Esophagus muscularis mucosa (tissue), 4 donors: ENCODE data around the gene EGFL7. TPM values are rescaled to one million over a fixed set of nuclear protein-coding genes. Genes with fewer than 3 reads are reported as not detected.
"Not testable (repeated sequence)": the region's sequence is repeated elsewhere in the genome, so short reads cannot be mapped to it uniquely, and the experiment has no call there.

Experiments
- DNase-seq: peaks from one replicate; pipeline ENCODE4 v3.0.0-alpha.2; 2017; ENCODE audit errors: extremely low spot score
- H3K27ac ChIP-seq, 4 donors: fragments of 200-600 bp; sonication (generic); replicated peaks in 1 of 4; 1 replicate in 3 of 4; 2 replicates in 1 of 4; pipeline ENCODE4 v1.5.1; 2016 to 2019; ENCODE audit warnings: mild to moderate bottlenecking in 1 of 4
- H3K27me3 ChIP-seq, 4 donors: fragments of 200-600 bp; sonication (generic); one replicate each; pipeline versions ENCODE4 v1.5.1 to v1.6.0; 2016 to 2019
- H3K36me3 ChIP-seq, 4 donors: fragments of 200-600 bp; sonication (generic); one replicate each; pipeline ENCODE4 v1.5.1; 2016 to 2019
- H3K4me1 ChIP-seq, 4 donors: fragments of 200-600 bp; sonication (generic); one replicate each; pipeline ENCODE4 v1.5.1; 2016 to 2019
- H3K4me3 ChIP-seq, 4 donors: fragments of 200-600 bp; sonication (generic); 1 replicate in 2 of 4; 2 replicates in 2 of 4; pipeline ENCODE4 v1.5.1; 2016 to 2019; ENCODE audit warnings: mild to moderate bottlenecking in 4 of 4, moderate library complexity in 1 of 4
- H3K9me3 ChIP-seq, 4 donors: fragments of 200-600 bp; sonication (generic); 1 replicate in 3 of 4; 2 replicates in 1 of 4; pipeline ENCODE4 v1.5.1; 2016 to 2019
- EP300 ChIP-seq: sonication (generic); formaldehyde crosslinking; IDR thresholded peaks from one replicate; pipeline ENCODE4 v1.6.1; 2017; ENCODE audit warnings: antibody characterized with exemption
- POLR2A ChIP-seq: fragments of 450-650 bp; IDR thresholded peaks from one replicate; pipeline ENCODE4 v1.6.1; 2017; ENCODE audit warnings: antibody characterized with exemption, moderate library complexity, mild to moderate bottlenecking, low read depth
- POLR2AphosphoS5 ChIP-seq, 2 donors: sonication (generic); formaldehyde crosslinking; IDR thresholded peaks; one replicate each; pipeline ENCODE4 v1.6.1; 2017; ENCODE audit warnings: antibody characterized with exemption in 2 of 2
- WGBS: methylation state at CpG from one replicate; pipeline ENCODE4 v1.1.5; 2018; 5-methylcytosine and 5-hydroxymethylcytosine counted together
- intact Hi-C: fragments of 100-400 bp; cut with DNase I; formaldehyde crosslinking; loops from one replicate; pipeline ENCODE4 v1.15.1; 2023
- total RNA-seq, 4 donors: library from RNA; depleted of rRNA; stranded (reverse); fragments of >200 nt; gene quantifications; one replicate each; pipeline versions ENCODE4 v1.1.0 to v1.2.1, GENCODE V29; 2016
- TF ChIP-seq, protein P1 (sequence below), 3 experiments: fragments of 200-600 bp in 2 of 3; fragments of 450-650 bp in 1 of 3; sonication (generic) in 2 of 3; IDR thresholded peaks; one replicate each; pipeline ENCODE4 v1.5.1; 2017 to 2019; ENCODE audit warnings: antibody characterized with exemption in 3 of 3, mild to moderate bottlenecking in 2 of 3, moderate library complexity in 1 of 3

Gene EGFL7
- total RNA-seq, 4 donors from 2014 or later = 33.2 to 134 (median 78.7) TPM

DNA sequence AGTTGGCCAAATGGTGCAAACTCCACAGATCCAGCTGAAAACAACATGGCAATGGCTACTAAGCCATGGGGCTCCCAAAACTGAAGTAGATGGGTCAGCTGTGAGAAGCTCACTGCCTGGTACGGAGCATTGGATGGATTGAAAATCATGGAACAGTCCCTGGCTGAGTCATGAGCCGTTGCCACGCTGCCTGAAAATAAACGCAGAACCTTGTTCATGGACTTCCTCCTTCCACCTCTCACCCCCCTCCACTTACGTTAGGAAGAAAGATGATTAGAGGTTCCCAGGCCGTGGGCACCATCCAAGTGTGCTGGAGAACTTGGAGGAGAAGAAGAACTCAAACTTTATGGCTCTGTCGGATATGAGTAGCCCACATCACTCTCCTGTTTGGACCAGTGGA is 42.8 kb downstream of the EGFL7 start:
- H3K36me3 ChIP-seq = no peaks in the 10 kb centered on the region
- intact Hi-C loops = no loop called here
- no peak for DNase-seq
- no peaks in the 10 kb centered on the region for H3K4me1 ChIP-seq
- H3K27ac ChIP-seq = no peak overlapping the region
- H3K4me3 ChIP-seq = no peak overlapping the region
- TF ChIP-seq POLR2AphosphoS5 (IDR thresholded peaks at IDR 0.05) (no peak), POLR2A (no peak)
- 61% methylated on average over 5 of the region's 7 CpGs for WGBS
- H3K9me3 ChIP-seq = no peaks in the 10 kb centered on the region
- peaks cover 0 to 19% (median 4%) of the 10 kb centered on the region in 4 donors for H3K27me3 ChIP-seq

DNA sequence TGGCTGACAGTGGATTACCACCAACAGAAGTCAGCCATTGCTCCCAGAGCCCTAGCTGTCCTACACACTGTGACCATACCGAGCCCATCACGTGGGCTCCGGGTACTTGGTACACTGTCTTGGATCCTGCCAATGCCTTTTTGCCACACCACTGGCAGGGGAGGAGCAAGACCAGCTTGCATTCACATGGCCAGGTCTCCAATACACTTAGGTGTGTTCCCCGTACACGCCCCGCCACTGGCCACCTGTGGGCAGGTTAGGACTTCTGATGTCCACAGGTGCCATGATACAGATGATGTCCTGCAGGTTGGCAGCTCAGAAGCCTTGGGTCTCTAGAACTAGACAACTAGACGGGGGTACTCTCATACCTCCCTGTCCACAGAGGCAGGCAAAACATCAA is 44.3 kb downstream of the EGFL7 start:
- Histone ChIP-seq H3K27me3 (peaks cover 0 to 9% (median 3%) of the 10 kb centered on the region in 4 donors), H3K4me3 (no peak overlapping the region), H3K9me3 (no peaks in the 10 kb centered on the region), H3K4me1 (peaks cover 6 to 10% (median 7%) of the 10 kb centered on the region in 4 donors), H3K27ac (no peak overlapping the region), H3K36me3 (no peaks in the 10 kb centered on the region)
- TF ChIP-seq POLR2AphosphoS5 (IDR thresholded peaks at IDR 0.05) (no peak), EP300 (no peak), POLR2A (no peak)
- TF ChIP-seq, protein P1, sequence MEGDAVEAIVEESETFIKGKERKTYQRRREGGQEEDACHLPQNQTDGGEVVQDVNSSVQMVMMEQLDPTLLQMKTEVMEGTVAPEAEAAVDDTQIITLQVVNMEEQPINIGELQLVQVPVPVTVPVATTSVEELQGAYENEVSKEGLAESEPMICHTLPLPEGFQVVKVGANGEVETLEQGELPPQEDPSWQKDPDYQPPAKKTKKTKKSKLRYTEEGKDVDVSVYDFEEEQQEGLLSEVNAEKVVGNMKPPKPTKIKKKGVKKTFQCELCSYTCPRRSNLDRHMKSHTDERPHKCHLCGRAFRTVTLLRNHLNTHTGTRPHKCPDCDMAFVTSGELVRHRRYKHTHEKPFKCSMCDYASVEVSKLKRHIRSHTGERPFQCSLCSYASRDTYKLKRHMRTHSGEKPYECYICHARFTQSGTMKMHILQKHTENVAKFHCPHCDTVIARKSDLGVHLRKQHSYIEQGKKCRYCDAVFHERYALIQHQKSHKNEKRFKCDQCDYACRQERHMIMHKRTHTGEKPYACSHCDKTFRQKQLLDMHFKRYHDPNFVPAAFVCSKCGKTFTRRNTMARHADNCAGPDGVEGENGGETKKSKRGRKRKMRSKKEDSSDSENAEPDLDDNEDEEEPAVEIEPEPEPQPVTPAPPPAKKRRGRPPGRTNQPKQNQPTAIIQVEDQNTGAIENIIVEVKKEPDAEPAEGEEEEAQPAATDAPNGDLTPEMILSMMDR (IDR thresholded peaks at IDR 0.05) = no peak
- intact Hi-C loops = no loop called here
- 95% methylated on average over 7 of the region's 7 CpGs for WGBS
- no peak for DNase-seq

DNA sequence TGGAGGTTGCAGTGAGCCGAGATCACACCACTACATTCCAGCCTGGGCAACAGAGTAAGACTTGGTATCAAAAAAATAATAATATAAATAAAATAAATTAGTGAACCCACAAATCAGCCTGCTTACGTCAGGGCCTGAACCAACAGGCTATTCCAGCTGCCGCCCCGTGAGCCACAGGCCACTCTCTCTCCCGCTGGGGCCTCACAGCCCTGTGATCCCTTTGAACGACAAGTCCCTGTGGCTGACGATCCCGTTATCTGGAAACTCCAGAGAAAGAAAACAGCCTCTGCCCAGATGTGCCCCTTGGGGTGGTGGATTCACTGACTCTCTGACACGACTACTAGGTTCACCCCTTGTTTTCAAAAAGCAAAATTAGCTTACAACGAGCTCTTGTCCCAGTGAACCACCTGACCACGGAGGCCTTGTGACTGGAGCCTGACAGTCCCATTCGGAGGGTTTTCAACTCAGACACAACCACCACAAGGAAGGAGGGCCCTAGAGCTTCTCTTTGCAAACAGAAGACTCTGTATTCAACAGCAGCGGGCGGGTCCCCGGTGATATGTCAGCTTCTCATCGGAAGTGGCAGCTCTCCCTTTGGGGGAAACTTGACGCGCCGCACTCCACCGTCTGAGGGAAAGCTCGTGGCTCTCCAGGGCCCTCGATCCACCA is 45.3 kb downstream of the EGFL7 start:
- no peaks in the 10 kb centered on the region for H3K36me3 ChIP-seq
- no peak for TF ChIP-seq POLR2A
- TF ChIP-seq POLR2AphosphoS5 (IDR thresholded peaks at IDR 0.05) = no peak
- TF ChIP-seq, protein P1 (IDR thresholded peaks at IDR 0.05) = no peak
- no peak for TF ChIP-seq EP300
- H3K9me3 ChIP-seq = no peaks in the 10 kb centered on the region
- DNase-seq = no peak
- H3K4me1 ChIP-seq = peaks cover 12 to 17% (median 13%) of the 10 kb centered on the region in 4 donors
- 85% methylated on average over 18 of the region's 22 CpGs for WGBS
- H3K27me3 ChIP-seq = peaks cover 0 to 11% (median 5%) of the 10 kb centered on the region in 4 donors
- no peak overlapping the region for H3K27ac ChIP-seq
- H3K4me3 ChIP-seq = no peak overlapping the region
- intact Hi-C loops = no loop called here

DNA sequence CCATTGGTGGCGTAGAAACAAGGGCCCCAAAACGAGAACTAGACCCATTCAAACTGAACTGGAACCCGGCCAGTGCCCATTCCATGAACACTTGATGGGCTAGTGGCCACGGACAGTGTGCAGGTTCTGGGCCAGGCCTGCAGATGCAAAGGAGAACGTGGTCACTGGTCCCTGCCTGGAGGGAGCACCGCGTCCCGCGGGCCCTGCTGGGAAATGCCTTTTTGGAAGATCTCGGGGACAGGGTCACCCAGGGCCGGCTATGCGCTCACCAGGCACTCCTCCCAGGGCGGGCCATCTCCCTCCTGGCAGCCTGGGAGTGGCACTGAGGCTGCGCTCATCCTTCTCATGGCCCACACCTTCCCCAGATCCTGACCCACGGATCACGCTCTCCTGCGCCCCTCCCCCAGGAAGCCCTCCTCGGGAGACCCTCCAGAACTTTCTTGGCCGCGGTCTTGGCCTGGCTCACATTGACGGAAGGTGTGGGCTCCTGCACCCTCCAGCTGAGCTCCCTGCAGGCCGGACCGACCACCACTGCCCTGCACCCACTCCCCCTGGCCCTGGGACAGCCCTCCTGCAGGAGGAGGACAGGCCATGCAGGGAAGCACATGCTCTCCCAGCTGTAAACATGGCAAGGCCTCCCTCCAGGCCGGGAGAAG is 46.9 kb downstream of the EGFL7 start:
- H3K27me3 ChIP-seq = peaks cover 0 to 23% (median 6%) of the 10 kb centered on the region in 4 donors
- no peaks in the 10 kb centered on the region for H3K9me3 ChIP-seq
- TF ChIP-seq, protein P1 (IDR thresholded peaks at IDR 0.05) = no peak
- no peak for TF ChIP-seq POLR2A
- TF ChIP-seq EP300 = no peak
- TF ChIP-seq POLR2AphosphoS5 (IDR thresholded peaks at IDR 0.05) = no peak
- intact Hi-C loops = no loop called here
- H3K27ac ChIP-seq = no peak overlapping the region
- no peak overlapping the region for H3K4me3 ChIP-seq
- H3K4me1 ChIP-seq = peaks cover 27 to 33% (median 28%) of the 10 kb centered on the region in 4 donors
- DNase-seq = no peak
- 91% methylated on average over 19 of the region's 24 CpGs for WGBS
- H3K36me3 ChIP-seq = no peaks in the 10 kb centered on the region

DNA sequence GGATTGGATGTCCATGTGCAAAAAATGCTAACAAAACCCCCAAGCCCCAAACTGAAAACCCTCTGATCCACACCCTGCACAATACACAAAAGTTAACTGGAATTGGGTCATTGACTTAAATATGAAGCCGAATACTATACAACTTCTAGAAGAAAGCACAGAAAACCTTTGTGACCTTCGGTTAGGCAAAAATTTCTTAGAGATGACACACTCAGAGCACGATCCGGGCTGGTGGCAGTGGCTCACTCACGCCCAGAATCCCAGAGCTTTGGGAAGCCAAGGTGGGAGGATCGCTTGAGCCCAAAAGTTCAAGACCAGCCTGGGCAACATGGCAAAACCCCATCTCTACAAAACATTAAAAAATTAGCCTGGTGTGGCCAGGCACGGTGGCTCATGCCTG is 47.8 kb downstream of the EGFL7 start:
- no peak for DNase-seq
- H3K36me3 ChIP-seq = no peaks in the 10 kb centered on the region
- no peak for TF ChIP-seq POLR2A
- TF ChIP-seq POLR2AphosphoS5 (IDR thresholded peaks at IDR 0.05) = no peak
- TF ChIP-seq EP300 = no peak
- H3K4me3 ChIP-seq = no peak overlapping the region
- intact Hi-C loops = no loop called here
- peaks cover 0 to 30% (median 6%) of the 10 kb centered on the region in 4 donors for H3K27me3 ChIP-seq
- 89% methylated on average over 7 of the region's 7 CpGs for WGBS
- H3K9me3 ChIP-seq = no peaks in the 10 kb centered on the region
- peaks cover 36 to 38% (median 37%) of the 10 kb centered on the region in 4 donors for H3K4me1 ChIP-seq
- no peak overlapping the region for H3K27ac ChIP-seq

DNA sequence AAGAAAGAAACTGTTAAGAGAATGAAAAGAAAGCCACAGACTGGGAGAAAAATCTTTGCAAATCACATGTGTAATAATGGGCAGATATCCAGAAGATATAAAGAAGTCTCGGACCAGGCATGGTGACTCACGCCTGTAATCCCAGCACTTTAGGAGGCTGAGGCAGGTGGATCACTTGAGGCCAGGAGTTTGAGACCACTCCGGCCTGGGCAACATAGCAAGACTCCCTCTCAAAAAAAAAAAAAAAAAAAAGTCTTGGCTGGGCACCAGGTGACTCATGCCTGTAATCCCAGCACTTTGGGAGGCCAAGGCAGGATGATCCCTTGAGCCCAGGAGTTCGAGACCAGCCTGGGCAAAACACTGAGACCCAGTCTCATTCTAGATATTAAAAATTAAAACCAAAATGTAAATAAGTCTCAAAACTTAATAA is 48.5 kb downstream of the EGFL7 start:
- H3K4me3 ChIP-seq, H3K27ac ChIP-seq, DNase-seq, H3K36me3 ChIP-seq, H3K9me3 ChIP-seq, intact Hi-C loops: not testable (repeated sequence)
- peaks cover 0 to 30% (median 6%) of the 10 kb centered on the region in 4 donors for H3K27me3 ChIP-seq
- 24% methylated on average over 4 of the region's 4 CpGs for WGBS
- H3K4me1 ChIP-seq = peaks cover 37 to 40% (median 38%) of the 10 kb centered on the region in 4 donors
